Activated CD4-positive, alpha-beta T cell treated with anti-CD3 and anti-CD28 coated beads, Interleukin-2, amount 10 ng/mL, durations not matched to agents 7 days and 5 days (primary cell): ENCODE measurements around the gene ASB3. TPM values are rescaled to one million over a fixed set of nuclear protein-coding genes. Genes with fewer than 3 reads are reported as not detected.

Source experiments
- CTCF ChIA-PET: fragments of 350-600 bp; sonication (Branson Sonifier 250); formaldehyde crosslinking; loops from one replicate; lab custom pipeline; 2021; ENCODE audit warnings: antibody characterized with exemption; lab: Charles Lee
- POLR2A ChIA-PET: fragments of 350-600 bp; sonication (Branson Sonifier 250); formaldehyde crosslinking; loops from one replicate; lab custom pipeline; 2021; ENCODE audit warnings: antibody characterized with exemption; lab: Charles Lee
- DNase-seq: peaks from one replicate; pipeline ENCODE4 v3.0.0-alpha.2; 2020
- H3K27ac Mint-ChIP-seq: one replicate; pipeline ENCODE4 v1.8.0; 2021; ENCODE audit warnings: mild to moderate bottlenecking, moderate library complexity, mixed read lengths
- H3K27me3 Mint-ChIP-seq: one replicate; pipeline ENCODE4 v1.8.0; 2021; ENCODE audit warnings: mixed read lengths
- H3K36me3 Mint-ChIP-seq: one replicate; pipeline ENCODE4 v1.8.0; 2021; ENCODE audit warnings: low read depth, mixed read lengths
- H3K4me1 Mint-ChIP-seq: one replicate; pipeline ENCODE4 v1.8.0; 2021; ENCODE audit warnings: mixed read lengths
- H3K4me3 Mint-ChIP-seq: one replicate; pipeline ENCODE4 v1.8.0; 2021; ENCODE audit warnings: mild to moderate bottlenecking, moderate library complexity, mixed read lengths
- H3K9me3 Mint-ChIP-seq: one replicate; pipeline ENCODE4 v1.8.0; 2021; ENCODE audit warnings: mixed read lengths
- total RNA-seq, 2 experiments: library from RNA; stranded (reverse); gene quantifications; one replicate each; pipeline ENCODE4 v1.2.3, GENCODE V29; 2021

Gene ASB3
- total RNA-seq, 2 experiments from 2014 or later, result 20.2 to 23.3 TPM

GRCh38 chr2:53630026-53630606 lies 156.6 kb downstream of the ASB3 start:
- CTCF ChIA-PET, result no interaction called here
- POLR2A ChIA-PET, result no interaction called here

GRCh38 chr2:53629501-53629900 lies 157.3 kb downstream of the ASB3 start:
- Mint-ChIP-seq H3K9me3 (no peaks in the 10 kb centered on the region), H3K4me1 (no peaks in the 10 kb centered on the region), H3K27me3 (no peaks in the 10 kb centered on the region), H3K27ac (no peak overlapping the region), H3K36me3 (no peaks in the 10 kb centered on the region), H3K4me3 (no peak overlapping the region)
- ChIA-PET POLR2A (no interaction called here), CTCF (interaction anchor here (1.0 kb wide), 1 partner anchor 14 kb away, joined by 3 read pairs; no protein-coding TSS in a partner anchor)
- no peak for DNase-seq

More at GRCh38 chr2:53630026-53630606, 156.6 kb downstream of the ASB3 start:
- Mint-ChIP-seq H3K27ac (no peak overlapping the region), H3K9me3 (no peaks in the 10 kb centered on the region), H3K27me3 (no peaks in the 10 kb centered on the region), H3K4me1 (no peaks in the 10 kb centered on the region), H3K36me3 (no peaks in the 10 kb centered on the region), H3K4me3 (no peak overlapping the region)
- no peak for DNase-seq

- Mint-ChIP-seq H3K4me1 (no peaks in the 10 kb centered on the region), H3K4me3 (no peak overlapping the region), H3K27me3 (no peaks in the 10 kb centered on the region), H3K27ac (no peak overlapping the region), H3K9me3 (no peaks in the 10 kb centered on the region), H3K36me3 (no peaks in the 10 kb centered on the region)
- ChIA-PET CTCF (interaction anchor here (1.0 kb wide), 1 partner anchor 15 kb away, joined by 3 read pairs; no protein-coding TSS in a partner anchor), POLR2A (no interaction called here)
- DNase-seq, result no peak
These were observed 157.8 kb downstream of the ASB3 start for GRCh38 chr2:53629001-53629400.

DNA sequence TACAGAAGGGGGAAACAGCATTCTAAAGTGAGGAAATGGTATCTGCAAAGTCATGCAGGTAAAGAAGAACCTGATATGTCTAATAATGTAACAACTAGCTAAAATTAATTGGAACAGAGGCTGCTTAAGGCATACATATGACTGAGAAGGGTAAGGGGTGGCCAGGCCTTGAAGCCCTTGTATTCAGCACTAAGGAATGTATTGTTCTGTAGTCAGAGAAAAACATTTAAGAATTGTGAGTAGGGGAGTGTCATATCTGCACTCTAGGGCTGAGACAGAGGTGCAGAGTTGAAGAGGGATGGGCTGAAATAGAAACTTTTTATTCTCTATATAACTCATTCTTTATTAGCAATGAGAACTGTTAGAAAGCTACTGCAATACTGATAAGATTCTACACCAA lies 164.6 kb downstream of the ASB3 start:
- H3K9me3 Mint-ChIP-seq, result no peaks in the 10 kb centered on the region
- no peaks in the 10 kb centered on the region for H3K4me1 Mint-ChIP-seq
- no peaks in the 10 kb centered on the region for H3K36me3 Mint-ChIP-seq
- POLR2A ChIA-PET, result no interaction called here
- H3K4me3 Mint-ChIP-seq, result no peak overlapping the region
- H3K27ac Mint-ChIP-seq, result no peak overlapping the region
- no peaks in the 10 kb centered on the region for H3K27me3 Mint-ChIP-seq
- CTCF ChIA-PET, result no interaction called here
- DNase-seq, result no peak

GRCh38 chr2:53620981-53621380 lies 165.8 kb downstream of the ASB3 start:
- ChIA-PET CTCF (no interaction called here), POLR2A (no interaction called here)
- H3K27ac Mint-ChIP-seq, result no peak overlapping the region
- no peak for DNase-seq
- H3K4me3 Mint-ChIP-seq, result no peak overlapping the region
- H3K4me1 Mint-ChIP-seq, result no peaks in the 10 kb centered on the region
- no peaks in the 10 kb centered on the region for H3K36me3 Mint-ChIP-seq
- H3K27me3 Mint-ChIP-seq, result no peaks in the 10 kb centered on the region
- H3K9me3 Mint-ChIP-seq, result no peaks in the 10 kb centered on the region

Other genes with a start within 250 kb of the ASB3 start
- 10 to 100 TPM; 12.3 to 12.6 TPM for gene CHAC2, start 19.1 kb downstream of the ASB3 start, total RNA-seq
- 10 to 100 TPM; 22.7 to 23.2 TPM for gene ERLEC1, start 91 bp upstream of the ASB3 start, total RNA-seq
- gene GPR75, start 73.0 kb upstream of the ASB3 start, total RNA-seq, result 1 to 10 TPM; 1.9 to 2.6 TPM
- 10 to 100 TPM; 46.7 to 50.2 TPM for gene PSME4, start 184.0 kb upstream of the ASB3 start, total RNA-seq